ENCODE results near the gene MMP17.
"Not testable (repeated sequence)": the region's sequence is repeated elsewhere in the genome, so short reads cannot be mapped to it uniquely, and the experiment has no call there.

Gene MMP17

DNA sequence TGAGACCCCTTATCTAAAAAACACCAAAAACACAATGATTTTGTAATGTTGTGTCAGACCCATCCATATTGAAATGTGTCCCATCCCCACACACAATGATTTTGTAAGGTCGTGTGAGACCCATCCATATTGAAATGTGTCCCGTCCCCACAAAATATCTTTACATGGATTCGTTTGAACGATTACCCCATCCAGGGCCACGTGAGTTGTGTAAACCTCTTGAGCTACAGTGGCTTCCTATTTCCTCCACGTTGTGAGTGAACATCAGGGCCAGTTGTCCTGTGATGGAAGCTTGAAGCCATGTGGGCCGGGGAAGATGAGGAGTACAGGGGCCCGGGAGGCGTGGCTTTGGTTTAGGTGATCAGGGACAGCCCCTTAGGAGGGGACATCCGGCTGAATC, 39.3 kb downstream of the MMP17 start:
- no peak for DNase-seq

DNA sequence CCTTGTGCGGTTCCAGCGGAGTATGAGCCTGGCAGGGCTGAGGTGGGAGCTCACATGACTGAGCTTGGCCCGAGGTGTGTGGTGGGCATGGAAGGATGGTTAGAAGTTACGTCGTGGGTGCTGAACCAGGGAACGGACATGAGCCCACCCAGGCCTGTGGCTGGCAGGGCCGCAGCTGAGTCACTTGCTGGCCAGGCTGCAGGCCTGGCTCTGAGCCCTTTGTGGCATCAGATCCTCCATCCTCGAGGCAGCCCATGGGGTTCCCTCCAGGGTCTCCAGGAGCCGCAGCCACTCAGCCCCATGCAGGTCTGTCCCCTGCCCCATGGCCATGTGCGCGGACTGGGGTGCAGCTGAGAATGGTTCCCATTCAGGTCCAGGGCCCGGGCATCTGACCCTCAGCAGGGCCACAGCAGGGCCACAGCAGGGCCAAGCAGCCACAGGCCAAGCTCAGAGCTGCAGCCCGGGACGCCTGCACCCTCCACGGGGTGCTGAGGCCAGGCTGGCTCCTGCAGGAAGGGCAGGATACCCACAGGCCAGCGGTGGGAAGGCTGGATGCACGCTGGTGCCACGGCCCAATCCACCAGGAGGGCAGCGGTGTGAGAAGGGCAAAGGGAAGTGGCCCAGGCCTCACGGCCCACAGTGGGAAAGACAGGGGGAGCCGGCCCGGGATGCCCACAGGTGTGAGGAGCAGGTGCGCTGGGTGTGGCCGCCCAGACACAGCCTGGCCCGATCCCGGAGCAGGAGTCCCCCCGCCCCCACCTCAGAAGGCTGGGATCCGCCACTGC, 39.9 kb downstream of the MMP17 start:
- DNase-seq, result no peak

DNA sequence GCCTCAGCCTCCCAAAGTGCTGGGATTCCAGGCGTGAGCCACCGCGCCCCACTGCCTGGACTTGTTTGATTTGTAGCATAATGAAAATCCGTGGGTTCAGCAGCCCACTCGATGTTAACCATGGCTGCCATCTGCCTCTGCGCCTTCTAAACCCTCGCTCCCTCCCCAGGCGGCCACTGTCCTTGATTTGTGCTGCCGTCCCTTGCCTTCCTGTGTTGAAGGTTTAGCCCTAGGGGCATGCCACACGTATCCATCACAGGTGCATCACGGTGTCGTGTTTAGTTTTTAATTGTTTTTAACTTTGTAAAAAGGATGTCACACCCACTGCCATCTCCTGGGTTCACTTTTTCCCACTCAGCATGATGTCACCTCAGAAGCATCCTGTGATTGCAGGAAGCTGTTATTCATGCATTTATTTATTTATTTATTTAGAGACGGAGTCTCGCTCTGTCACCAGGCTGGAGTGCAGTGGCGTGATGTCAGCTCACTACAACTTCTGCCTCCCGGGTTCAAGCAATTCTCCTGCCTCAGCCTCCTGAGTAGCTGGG, 41.8 kb downstream of the MMP17 start:
- DNase-seq, result peak; percentile 63

DNA sequence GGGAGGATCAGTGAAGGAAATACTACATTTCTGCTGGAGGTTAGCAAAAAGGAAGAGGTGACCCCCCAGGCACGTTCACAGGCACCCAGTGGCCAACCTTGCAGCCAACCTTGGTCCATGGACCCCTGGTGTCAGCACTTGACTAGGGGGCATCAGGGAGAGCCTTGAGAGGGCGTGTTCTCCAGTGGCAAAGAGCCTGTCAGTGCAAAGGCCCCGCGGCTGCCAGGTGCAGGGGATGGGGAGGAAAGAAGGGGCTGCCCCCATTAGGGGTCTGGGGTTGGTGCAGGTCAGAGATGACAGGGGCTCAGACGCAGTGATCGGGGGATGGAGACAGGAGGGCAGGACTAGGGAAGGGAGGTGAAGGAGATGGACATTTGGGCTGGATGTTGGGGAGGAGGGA, 43.5 kb downstream of the MMP17 start:
- no peak for DNase-seq

DNA sequence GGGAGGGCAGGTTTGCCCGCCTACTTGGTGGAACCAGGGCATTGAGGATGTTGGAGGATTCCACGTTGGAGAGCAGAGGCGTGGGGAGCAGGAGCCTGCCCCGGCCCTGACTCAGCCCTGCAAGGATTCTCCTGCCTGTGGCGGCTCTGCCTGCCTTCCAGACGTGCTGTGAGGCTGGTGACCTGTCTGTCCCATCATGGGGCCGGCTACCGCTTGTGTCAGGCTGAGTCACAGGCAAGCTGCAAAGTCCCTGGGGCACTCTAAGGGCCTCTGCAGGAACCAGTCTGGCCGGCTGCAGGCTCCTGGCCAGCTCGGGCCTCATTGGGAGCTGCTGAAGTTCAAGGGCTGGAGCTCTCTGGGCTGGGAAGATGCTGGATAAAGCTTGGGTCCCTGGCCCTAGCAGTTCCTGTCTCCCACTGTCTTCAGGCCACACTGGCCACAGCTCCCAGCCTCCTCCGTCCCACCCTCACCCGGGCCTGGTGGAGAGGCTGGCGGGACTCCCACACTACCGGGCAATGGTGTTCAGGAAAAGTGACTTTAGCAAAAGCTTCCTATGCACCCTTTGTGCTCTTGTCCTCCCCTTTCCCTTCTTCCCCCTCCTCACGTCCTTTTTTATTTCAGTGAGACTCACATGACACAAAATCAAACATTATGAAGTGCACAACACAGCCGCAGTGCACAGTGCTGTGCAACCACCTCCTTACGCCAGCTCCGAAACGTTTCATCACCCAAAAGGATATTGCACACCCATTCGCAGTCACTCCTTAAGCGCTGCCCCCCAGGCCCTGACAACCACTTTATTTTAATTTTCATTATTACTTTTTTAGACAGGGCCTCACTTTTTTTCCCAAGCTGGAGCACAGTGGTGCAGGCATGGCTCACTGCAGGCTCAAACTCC, 44.2 kb downstream of the MMP17 start:
- DNase-seq, result no peak

DNA sequence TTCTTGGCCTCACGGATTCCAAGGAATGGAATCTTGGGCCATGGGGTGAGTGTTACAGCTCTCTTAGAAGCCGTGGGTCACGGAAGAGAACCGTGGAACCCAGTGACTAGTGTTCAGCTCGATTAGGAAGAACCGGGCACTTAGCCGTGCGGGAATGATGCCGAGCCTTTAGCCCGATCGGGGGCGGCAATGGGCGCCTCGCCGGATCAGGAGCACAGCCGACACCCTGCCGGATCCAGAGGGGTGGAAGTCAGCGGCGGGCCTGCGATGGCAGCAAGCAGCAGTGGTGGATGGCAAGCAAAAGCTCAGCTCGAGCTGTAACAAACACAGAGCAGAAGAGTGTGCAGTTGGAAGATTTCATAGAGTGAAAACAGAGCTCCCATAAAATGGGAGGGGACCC, 45.1 kb downstream of the MMP17 start:
- DNase-seq, result no peak

DNA sequence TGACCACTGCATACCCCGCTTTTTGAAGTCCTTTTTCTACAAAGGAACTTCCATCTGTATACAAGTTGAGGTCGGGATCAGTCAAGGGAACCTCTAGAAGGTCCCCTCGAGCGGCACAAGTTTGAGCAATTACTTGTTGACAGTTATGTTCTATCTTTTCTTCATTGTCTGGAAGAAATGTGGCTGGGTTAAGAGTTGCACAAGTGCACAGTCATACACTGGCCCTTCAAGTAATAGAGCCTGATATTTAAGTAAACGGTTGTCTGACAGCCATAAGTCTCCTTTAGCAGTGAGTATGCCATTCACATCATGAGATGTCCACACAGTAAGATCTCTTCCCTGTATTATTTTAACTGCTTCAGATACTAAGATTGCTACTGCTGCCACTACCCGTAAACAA, 46.8 kb downstream of the MMP17 start:
- not testable (repeated sequence) for DNase-seq

DNA sequence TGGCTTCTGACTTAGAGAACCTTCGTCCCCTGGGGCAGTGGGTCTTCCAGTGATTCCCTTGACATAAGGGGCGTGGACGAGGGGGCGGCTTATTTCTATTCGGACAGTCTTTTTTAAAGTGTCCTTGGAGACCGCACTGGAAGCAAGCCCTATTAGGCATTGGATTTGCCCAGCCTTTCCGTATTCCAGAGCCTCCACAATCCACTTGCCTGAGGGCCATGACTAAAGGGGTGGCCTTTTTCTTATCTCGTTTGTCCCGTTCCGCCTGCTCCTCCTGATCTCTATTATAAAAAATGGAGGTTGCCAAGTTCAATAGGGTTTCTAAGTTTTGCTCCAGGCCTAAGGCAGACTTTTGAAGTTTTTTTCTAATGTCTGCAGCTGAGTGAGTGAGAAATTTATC, 49.0 kb downstream of the MMP17 start:
- DNase-seq, result not testable (repeated sequence)

DNA sequence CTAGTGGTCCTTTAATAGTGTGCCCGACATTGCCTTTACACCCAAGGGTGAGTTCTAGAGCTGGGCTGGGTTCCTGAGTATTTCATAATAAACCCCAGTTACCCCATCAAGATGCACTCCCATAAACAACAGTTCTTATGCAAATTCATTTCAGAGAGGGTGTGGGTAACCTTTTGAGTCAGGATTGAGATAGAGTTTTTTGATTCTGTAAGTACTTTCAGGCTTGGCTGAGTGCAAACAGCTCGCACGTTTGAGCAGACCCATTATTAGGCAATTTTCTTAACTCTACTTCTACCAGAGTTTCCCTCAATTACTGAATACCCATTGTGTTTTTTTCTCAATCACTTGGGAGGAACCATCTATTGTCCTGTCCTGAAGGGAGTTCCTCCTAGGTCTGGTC, 50.2 kb downstream of the MMP17 start:
- not testable (repeated sequence) for DNase-seq

DNA sequence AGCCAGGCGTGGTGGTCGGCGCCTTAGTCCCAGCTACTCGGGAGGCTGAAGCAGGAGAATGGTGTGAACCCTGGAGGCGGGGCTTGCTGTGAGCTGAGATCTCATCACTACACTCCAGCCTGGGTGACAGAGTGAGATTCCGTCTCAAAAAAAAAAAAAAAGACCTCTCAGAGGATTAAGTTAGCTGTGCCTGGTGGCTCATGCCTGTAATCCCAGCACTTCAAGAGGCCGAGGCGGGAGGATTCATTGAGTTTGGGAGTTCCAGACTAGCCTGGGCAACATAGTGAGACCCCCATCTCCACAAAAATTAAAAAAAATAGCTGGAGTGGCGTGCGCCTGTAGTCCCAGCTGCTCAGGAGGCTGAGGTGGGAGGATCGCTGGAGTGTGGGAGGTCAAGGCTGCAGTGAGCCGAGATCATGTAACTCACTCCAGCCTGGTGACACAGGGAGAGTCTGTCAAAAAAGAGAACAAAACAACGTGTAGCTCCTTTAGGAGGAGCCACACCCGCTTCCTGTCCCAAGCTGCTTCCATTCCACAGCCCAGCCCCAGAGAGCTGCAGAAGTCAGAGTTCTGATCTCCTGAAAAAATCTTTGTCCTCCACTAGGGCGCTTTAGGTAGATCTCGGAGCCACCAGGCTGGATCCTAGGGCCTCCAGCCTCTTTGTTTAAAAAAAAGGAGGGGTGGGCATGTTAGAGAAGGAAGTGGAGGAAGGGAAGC, 54.8 kb downstream of the MMP17 start:
- no peak for DNase-seq

DNA sequence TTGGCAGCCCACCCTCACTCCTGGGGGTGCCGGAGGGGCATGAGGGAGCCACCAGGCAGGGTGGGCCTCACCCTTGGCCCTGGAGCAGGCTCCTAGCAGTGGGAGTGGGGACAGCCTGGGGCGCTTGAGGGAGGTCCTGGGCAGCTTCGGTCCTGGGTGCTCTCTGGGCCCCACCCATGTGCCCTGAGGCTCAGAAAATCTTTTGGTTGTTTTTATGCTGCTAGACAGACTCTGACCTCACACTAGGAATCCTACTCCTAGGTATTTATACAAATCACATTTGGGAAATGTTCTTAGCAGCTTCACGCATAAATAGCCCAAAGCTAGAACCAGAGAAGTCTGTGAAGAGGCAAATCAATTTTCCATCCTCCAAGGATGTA, 55.3 kb downstream of the MMP17 start:
- no peak for DNase-seq

DNA sequence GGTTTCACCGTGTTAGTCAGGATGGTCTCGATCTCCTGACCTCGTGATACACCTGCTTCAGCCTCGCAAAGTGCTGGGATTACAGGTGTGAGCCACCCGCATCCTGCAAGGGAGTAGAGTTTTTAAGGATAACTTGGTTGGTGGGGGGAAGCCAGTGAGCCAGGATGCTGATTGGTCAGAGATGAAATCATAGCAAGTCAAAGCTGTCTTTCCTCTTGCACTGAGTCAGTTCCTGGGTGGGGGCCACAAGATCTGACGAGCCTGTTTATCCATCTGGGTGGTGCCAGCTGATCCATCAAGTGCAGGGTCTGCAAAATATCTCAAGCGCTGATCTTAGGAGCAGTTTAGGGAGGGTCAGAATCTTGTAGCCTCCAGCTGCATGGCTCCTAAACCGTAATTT, 56.9 kb downstream of the MMP17 start:
- DNase-seq, result not testable (repeated sequence)

DNA sequence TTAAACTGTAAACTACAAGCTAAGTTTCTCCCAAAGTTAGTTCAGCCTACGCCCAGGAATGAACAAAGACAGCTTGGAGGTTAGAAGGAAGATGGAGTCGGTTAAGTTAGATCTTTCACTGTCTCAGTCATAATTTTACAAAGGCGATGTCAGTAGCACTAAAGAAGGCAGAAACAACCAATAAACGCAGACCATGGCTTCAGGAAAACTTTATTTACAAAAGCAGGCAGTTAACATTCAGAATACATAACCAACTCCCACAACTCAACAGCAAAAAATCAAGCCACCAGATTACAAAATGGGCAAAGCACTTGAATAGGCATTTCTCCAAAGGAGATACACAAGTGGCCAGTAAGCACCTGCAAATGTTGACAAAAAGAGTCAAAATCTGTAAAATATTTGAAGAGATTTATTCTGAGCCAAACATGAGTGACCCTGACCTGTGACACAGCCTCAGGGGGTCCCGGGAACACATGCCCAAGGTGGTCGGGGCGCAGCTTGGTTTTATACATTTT, 57.4 kb downstream of the MMP17 start:
- no peak for DNase-seq

DNA sequence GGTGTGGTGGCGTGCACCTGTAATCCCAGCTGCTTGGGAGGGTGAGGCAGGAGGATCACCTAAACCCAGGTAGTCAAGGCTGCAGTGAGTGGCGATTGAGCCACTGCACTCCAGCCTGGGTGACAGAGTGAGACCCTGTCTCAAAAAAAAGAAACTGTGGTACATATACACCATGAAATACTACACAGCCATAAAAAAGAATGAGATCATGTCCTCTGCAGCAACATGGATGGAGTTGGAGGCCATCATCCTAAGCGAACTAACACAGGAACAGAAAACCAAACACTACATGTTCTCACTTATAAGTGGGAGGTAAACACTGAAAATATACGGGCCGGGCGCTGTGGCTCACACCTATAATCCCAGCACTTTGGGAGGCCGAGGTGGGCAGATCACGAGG, 63.5 kb downstream of the MMP17 start:
- not testable (repeated sequence) for DNase-seq

DNA sequence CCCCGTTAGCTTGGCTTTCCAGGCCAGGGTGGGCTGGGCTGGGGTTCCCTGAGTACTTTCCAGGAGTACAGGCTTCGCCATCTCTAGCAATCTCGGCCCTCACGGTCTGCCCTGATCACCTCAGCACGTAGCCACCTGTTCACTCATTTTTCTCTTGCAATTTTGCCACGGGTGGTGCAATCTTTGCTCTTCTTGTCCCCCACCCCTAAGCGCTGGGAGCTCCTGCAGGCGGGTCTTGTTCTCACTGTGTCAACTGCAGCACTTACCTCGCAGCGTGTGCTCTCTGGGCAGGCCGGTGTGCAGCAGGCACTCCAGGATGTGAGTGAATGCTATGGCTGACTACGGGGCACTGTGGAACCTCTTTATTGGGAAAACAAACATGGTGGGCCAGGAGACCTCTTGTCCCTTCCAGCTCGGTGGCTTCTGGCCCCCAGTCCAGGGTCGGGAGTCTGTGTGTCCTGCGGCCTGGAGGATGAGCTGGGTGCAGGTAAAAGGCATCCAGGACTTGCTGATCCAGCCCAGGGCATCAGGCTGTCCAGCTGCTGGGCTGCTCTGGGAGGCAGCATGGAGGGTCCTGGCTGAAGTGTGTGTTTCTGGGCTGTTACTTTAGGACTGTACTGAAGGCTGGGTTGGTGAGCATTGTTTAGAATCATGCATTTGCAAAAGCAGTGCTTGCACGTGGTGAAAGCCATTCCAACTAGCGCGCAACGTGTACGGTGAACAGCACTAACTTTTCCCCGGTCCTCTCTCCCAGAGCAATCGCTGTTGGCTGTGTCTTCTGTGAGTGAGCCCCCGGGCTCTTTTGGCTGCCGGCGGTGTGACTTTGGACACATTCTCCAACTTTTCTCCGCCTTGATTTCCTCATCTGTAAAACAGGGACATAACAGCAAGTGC, 64.8 kb downstream of the MMP17 start:
- peak; percentile 9 for DNase-seq

DNA sequence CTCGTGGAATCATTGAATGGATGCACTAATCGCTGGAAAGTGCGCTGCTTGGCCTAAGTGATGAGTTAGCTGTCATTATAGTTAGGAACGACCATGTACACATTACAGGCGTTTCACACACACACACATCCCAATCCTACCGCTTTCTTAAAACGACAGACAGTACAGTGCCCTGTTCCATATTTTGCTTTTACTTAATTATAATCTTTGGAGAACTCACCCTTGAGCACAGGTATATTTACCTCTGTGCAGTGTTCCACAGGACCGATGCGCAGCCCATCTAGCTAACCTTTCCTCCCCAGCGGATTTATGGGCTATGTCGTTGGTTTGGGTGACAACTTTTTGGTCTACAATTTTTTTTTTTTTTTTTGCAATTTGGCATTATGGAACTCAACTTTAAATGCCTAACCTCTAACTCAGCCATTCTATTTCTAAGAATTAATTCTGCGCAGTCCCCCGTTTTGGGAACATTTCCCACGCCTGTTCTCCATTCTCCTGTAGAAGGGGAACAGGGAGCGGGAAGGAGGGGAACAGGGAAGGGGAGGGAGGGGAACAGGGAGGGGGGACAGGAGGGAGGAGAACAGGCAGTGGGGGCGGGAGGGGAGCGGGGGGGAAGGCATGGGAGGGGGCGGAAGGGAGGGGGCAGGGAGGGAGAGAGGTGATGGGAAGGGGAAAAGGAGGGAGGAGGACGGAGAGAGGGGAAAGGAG, 65.6 kb downstream of the MMP17 start:
- no peak for DNase-seq

DNA sequence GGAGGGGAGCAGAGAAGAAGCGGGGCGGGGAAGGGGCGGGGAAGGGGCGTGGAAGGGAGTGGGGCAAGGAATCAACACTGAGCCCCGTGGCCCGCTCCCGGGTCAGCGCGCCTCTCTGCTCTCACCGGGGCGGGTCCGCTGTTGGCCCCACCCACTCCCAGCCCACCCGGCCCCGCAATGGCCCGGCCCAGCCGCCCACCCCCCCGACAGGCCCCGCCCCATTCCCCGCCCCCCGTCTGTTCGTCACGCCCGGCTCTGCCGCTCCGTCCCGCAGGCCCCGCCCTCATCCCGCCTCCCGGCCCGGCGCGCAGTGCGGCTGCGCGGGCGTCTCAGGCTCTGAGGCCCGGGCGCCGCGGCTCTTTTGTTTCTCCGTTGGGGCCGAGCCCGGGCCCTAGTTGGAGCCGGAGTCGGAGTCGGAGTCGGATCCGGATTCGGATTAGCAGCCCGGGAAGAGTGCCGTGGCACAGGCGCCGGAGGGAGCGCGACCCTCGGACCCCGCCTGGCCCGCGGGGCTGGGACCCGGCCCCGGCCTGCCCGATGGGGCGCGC, 66.2 kb downstream of the MMP17 start, which contains the start of gene ULK1:
ULK1 (plus strand) TSS at position 310 of the 548 bp plus-strand sequence. CDS start 380 bp downstream, outside the sequence.
- DNase-seq, result peak; percentile 87

DNA sequence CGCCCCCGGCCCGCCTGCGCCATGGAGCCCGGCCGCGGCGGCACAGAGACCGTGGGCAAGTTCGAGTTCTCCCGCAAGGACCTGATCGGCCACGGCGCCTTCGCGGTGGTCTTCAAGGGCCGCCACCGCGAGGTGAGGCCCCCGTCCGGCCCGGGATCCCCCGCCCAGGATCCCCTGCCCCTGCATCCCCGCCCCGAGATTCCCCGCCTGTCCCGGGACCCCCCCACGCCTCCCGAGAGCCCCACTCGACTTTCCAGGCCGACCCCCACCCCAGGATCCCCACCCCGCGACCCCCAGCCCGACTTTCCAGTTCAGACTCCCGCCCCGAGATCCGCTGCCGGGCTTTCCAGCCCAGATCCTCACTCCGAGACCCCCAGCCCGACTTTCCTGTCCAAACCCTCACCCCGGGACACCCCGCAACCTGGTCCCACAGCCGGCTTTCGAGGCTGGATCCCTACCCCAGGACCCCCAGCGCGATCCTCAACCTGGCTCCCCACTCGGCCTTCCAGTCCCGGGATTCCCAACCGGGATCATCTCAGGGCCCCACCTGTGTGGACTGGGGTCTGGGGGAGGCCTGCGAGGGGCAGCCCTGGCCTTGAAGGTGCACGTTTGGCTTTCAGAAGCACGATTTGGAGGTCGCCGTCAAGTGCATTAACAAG, 66.9 kb downstream of the MMP17 start:
- DNase-seq, result no peak

DNA sequence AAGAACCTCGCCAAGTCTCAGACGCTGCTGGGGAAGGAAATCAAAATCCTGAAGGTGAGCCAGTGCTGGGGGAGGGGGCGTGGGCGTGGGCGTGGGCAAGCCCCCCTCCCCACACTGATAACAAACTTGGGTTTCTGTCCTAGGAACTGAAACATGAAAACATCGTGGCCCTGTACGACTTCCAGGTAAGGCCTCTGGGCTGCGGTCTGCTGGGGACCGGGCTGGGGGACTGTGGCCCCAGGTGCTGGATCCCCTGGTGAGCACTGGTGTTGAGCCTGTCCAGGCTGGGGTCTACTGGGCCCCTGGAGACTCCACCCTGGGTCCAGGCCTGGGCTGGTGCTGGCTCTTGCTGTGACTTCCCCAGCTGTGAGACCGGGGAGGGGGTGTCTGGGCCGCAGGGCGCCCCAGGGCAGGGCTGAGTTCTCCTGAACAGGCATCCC, 67.5 kb downstream of the MMP17 start:
- DNase-seq, result no peak

All from NCI-H345 (cell line).